ENCODE measurements around the gene RPRD2.

- TF ChIP-seq YY1 (IDR thresholded peaks at IDR 0.05; ENCODE audit: insufficient read depth, insufficient read length) (no peak), SUZ12 (IDR thresholded peaks at IDR 0.05; ENCODE audit: extremely low read depth, insufficient read depth, insufficient read length) (no peak)
These were observed 152.2 kb downstream of the RPRD2 start for GRCh38 chr1:150516050-150516591.
